ENCODE results near the gene ELK4. TPM values are rescaled to one million over a fixed set of nuclear protein-coding genes. Genes with fewer than 3 reads are reported as not detected.

ELK4 gene
- total RNA-seq, 2 donors from 2014 or later: 36.3 to 39.1 TPM

- DNase-seq (no peak), ATAC-seq (peak in 1 of 2 donors; percentile 57)
- intact Hi-C loops (cut with DNase I): no loop called here
Observed at GRCh38 chr1:205610036-205610435, 21.8 kb downstream of the ELK4 start.

DNA sequence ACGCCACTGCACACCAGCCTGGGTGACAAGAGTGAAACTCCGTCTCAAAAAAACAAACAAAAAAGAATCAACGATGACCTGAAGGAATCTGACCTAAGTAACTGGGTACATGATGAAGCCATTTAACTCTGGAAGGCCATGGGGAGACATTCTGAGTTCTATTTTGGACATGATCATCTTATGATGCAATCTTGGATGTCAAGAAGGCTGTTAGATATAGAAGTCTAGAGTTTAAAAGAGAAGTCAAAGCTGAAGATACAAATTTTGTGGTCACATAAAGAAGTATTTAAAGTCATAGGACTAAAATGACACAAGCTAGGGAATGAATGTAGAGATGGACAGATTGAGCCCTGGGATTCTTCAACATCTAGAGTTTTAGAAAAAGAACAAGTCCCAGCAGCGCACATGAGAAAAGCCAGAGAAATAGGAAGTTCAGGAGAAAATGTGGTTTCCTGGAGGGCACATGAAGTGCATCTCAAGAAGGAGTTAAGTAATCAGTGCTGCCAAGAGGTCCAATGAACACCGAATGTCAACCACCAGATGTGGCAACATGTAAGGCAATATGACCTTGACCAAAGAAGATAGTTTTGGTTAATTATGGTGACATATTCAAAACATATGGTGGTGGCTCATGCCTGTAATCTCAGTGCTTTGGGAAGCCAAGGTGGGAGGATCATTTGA is 26.8 kb downstream of the ELK4 start:
- ATAC-seq (no peak), DNase-seq (no peak)
- intact Hi-C loops (cut with DNase I): no loop called here

- DNase-seq (no peak), ATAC-seq (no peak)
- intact Hi-C loops (cut with DNase I): no loop called here
Observed at GRCh38 chr1:205604059-205604458, 27.8 kb downstream of the ELK4 start.

- no peak for ATAC-seq
- DNase-seq: no peak
- intact Hi-C loops (cut with DNase I): no loop called here
Observed at GRCh38 chr1:205601205-205601604, 30.6 kb downstream of the ELK4 start.

DNA sequence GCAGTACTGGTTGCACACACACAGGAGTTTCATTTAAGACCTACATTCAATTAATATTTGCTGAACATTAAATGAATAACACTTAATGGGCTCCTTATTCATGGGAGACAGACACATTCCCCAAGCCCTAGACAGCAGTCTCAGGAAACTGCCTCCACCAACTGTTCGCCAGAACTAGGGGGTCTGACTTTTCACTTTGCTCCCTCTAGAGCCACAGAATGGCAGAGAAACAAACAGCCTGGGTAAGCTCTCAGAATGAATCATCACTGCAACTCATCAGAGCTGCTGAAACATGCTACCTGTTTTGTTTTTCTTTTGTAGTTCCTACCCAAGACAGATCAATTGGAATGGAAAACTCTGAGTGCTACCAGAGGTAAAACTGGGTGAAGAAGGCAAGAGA is 31.7 kb downstream of the ELK4 start:
- intact Hi-C loops (cut with DNase I): no loop called here
- DNase-seq (no peak), ATAC-seq (peak in 1 of 2 donors; percentile 30)

DNA sequence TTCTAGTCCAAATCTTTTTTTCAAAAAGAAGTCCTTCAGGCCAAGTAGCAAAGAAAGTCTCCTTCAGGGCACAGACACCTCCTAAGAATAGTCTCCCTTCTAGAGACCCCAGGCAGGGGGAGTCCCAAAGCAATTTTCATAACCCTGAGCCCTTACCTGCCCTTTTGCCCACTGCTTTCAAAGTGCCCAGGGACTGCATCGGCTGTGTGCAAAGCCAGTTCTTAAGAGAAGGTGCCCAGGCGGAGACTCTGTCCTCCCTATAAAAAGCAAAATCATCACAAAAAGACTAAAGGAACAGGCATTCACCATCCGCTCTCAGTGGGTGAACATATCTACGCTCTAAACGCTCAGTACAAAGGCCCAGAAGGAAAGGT is 32.2 kb downstream of the ELK4 start:
- no peak for DNase-seq

DNA sequence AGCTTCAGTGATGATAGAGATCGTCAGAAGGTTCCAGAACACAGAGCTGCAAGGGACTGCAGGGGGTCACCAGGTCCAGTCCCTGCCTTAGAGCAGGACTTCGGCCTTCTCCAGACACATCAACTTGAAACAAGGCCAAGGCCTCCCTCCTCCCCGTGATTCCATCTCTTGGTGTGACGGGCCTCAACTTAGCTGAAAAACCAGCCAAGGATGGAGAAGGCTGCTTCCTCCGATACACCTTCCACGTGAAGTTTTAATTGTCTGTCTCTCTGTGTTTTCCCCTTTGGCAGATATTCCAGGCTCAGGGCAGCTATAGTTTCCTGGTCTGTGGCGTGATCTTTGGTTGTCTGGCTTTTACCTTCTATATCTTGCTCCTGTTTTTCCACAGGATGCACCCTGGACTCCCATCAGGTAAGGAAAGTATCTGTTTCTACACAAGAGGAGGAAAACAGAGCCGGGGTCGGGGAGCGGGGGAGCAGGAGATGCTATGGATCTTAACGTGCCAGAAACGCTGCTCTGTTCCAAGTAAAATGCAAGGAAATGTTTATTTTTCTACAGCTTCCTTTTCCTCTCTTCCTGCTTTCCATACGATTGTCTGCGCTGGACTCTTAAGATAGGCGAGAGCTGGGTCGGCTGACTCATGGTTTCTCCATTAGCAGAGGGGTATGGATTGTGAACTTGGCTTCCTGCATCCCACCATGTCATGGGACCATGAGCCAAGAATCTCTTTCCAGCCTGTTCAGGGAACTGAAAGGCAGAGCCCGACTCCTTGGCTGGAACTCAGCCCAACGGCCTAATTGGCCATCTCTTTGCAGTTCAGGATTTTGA is 32.8 kb downstream of the ELK4 start:
- peak; percentile 87 for DNase-seq
- peak; percentile 94 to 95 for ATAC-seq
- intact Hi-C loops (cut with DNase I): no loop called here

More for the DNA sequence above, 32.2 kb downstream of the ELK4 start:
- intact Hi-C loops (cut with DNase I): no loop called here
- ATAC-seq: no peak

DNA sequence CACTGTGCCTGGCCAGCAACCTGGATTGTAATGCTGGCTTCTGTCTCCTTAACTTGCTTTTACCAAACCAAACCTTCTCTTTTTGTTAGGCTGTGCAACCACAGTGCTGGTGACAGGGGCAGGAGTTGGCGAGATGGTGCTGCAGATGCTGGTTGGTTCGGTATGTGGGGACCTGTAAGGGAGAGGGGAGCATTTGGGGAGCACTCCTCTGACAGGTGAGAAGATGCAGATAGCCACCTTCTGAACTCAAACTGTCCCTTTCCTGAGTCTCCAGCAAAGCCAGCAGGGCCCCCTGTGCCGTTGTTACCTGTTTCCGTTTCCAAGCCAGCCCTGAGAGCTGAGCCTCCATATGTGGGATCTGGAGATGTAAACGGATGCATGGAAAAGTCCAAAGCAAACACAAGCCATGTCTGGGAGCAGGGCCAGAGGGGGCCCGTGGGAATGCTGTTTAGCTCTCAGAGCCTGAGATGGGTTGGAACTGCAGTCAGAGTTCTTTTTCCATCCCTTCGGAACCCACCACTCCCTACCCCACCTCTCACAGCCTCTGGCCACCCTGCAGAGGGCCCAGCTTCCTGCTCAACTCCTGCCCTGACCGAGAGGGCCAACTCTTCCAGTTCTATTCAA is 34.0 kb downstream of the ELK4 start:
- peak; percentile 48 to 67 for ATAC-seq
- intact Hi-C loops (cut with DNase I): no loop called here
- DNase-seq: peak; percentile 61

DNA sequence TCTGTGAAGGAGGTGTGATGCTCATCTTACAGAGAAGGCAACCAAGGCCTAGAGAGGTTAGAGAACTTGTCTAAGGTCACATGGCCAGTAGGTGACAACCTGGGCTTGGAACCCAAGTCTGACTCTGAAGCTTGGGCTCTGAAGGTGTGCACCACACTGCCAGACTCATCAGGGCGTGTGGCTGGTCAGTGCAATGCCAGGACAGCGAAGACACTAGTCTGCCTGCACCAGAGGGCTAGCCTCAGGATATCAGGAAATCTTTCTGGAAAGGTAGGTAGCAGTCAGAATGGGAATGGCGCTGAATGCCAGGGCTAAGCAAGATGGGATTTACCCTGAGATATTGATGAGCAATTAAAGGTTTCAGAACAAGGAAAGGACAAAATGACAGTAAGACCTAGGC is 34.9 kb downstream of the ELK4 start:
- DNase-seq: no peak
- ATAC-seq: no peak

DNA sequence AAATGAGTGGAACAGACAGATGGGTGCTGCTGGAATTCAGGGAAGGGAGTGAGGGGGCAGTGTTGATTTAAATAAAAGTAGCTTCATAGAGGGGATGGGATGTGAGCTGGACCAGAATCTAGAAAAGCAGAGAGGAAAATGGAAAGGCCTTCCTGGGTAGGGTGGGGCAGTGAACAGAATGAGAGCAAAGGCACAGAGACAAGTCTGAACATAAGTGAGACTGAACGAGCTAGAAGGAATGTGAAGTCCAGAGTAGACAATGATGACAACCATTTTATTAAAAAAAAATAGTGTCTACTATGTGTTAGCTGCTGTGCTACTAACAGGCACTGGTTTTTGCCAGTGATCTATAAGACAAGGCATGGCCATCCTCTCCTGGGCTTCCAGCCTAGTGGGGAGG is 36.0 kb downstream of the ELK4 start:
- DNase-seq (no peak), ATAC-seq (no peak)
- intact Hi-C loops (cut with DNase I): no loop called here

More for the DNA sequence above, 34.9 kb downstream of the ELK4 start:
- intact Hi-C loops (cut with DNase I): no loop called here

GRCh38 chr1:205595435-205595834 is 36.4 kb downstream of the ELK4 start:
- DNase-seq (no peak), ATAC-seq (no peak)
- intact Hi-C loops (cut with DNase I): no loop called here

DNA sequence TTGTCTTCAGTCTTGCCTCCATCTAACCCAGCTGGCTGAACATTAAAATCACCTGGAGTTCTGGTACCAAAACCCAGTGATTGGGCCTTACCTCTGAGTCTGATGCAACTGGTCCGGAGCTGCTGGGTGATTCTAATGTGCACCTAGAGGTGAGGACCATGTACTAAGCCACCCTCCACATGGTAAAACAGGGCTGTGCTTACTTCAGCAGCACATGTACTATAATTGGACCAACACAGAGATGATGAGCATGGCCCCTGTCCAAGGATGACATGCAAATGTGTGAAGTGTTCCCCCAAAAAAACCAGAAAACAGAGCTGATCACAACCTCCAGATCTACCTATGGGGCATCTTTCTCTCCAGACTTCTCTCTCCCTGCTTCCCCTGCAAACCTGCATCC is 37.0 kb downstream of the ELK4 start:
- ATAC-seq: no peak
- DNase-seq: no peak

GRCh38 chr1:205593967-205594366 is 37.8 kb downstream of the ELK4 start:
- intact Hi-C loops (cut with DNase I): loop anchor here (2.0 to 5.0 kb wide), 2 partner anchors 38 to 39 kb away; partner anchors contain the start of gene ELK4 (in 2 of the 2)
- ATAC-seq: no peak
- DNase-seq: no peak

More for the DNA sequence above, 37.0 kb downstream of the ELK4 start:
- intact Hi-C loops (cut with DNase I): loop anchor here in 1 of 2 donors (5.0 kb wide), 1 partner anchor 37 kb away; the partner anchor contains the start of gene ELK4

DNA sequence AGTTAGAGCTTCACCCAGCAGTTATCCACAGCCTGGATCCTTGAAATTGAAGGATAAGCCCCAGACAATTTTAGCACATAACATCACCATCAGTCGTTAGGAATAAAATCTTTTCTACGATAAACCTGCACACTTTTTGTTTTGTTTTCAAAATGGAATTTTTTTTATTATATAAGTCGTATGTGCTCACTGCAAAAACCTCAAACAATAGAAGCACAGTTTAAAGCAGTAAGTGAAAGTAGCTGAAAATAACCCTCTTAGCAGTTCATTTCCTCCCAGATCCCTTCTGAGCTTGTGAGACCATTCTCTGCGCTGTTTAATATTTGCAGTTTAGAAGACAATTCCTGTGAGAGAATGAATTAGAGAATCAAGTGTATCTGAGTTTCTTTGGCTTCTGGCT is 38.3 kb downstream of the ELK4 start:
- no peak for ATAC-seq
- no peak for DNase-seq
- intact Hi-C loops (cut with DNase I): loop anchor here (2.0 to 5.0 kb wide), 2 partner anchors 39 kb away; partner anchors contain the start of gene ELK4 (in 2 of the 2)

GRCh38 chr1:205592443-205593003 is 39.3 kb downstream of the ELK4 start:
- DNase-seq (no peak), ATAC-seq (no peak)
- intact Hi-C loops (cut with DNase I): loop anchor here (2.0 to 5.0 kb wide), 2 partner anchors 40 kb away; partner anchors contain the start of gene ELK4 (in 2 of the 2)

GRCh38 chr1:205591522-205592351 is 40.1 kb downstream of the ELK4 start:
- ATAC-seq (peak; percentile 94 to 96), DNase-seq (peak; percentile 88)
- intact Hi-C loops (cut with DNase I): loop anchor here (1.0 to 5.0 kb wide), 3 partner anchors 41 to 66 kb away; partner anchors contain the start of gene ELK4 (in 2 of the 2)

GRCh38 chr1:205590777-205591513 is 40.9 kb downstream of the ELK4 start:
- intact Hi-C loops (cut with DNase I): loop anchor here (1.0 to 5.0 kb wide), 2 partner anchors 41 to 66 kb away; partner anchors contain the start of gene ELK4 (in 1 of the 2)

GRCh38 chr1:205590457-205590768 is 41.4 kb downstream of the ELK4 start:
- intact Hi-C loops (cut with DNase I): loop anchor here in 1 of 2 donors (5.0 kb wide), 1 partner anchor 42 kb away; the partner anchor contains the start of gene ELK4
- DNase-seq (no peak), ATAC-seq (no peak)

More at GRCh38 chr1:205590777-205591513, 40.9 kb downstream of the ELK4 start:
- DNase-seq: no peak
- no peak for ATAC-seq
